ENCODE results near the gene DSCAM. TPM values are rescaled to one million over a fixed set of nuclear protein-coding genes. Genes with fewer than 3 reads are reported as not detected.

The DSCAM gene
- total and polyA plus RNA-seq, 5 donors = under 0.01 TPM; not detected in 4

- Histone ChIP-seq H3K4me3 (ENCODE audit: low read length) (no peak overlapping the region), H3K4me1 (ENCODE audit: control insufficient read depth, insufficient read depth, low read length) (no peaks in the 10 kb centered on the region), H3K27ac (ENCODE audit: low read length) (no peak overlapping the region), H3K9me3 (ENCODE audit: control insufficient read depth, low read length) (no peaks in the 10 kb centered on the region), H3K27me3 (ENCODE audit: control insufficient read depth, insufficient read depth) (no peaks in the 10 kb centered on the region)
- DNase-seq = no peak
- intact Hi-C loops (cut with DNase I) = no loop called here
- WGBS = 91% methylated on average over 4 of the region's 4 CpGs
- no peak for ATAC-seq
Measured at GRCh38 chr21:40613546-40614030, 233.4 kb downstream of the DSCAM start.

GRCh38 chr21:40610345-40610744 is 236.6 kb downstream of the DSCAM start:
- DNase-seq (no peak), ATAC-seq (no peak)
- Histone ChIP-seq H3K4me3 (ENCODE audit: low read length) (no peak overlapping the region), H3K27ac (ENCODE audit: low read length) (no peak overlapping the region), H3K4me1 (ENCODE audit: control insufficient read depth, insufficient read depth, low read length) (no peaks in the 10 kb centered on the region), H3K27me3 (ENCODE audit: control insufficient read depth, insufficient read depth) (no peaks in the 10 kb centered on the region), H3K9me3 (ENCODE audit: control insufficient read depth, low read length) (no peaks in the 10 kb centered on the region)
- whole genome bisulfite sequencing = 70% methylated on average over 6 of the region's 6 CpGs
- intact Hi-C loops (cut with DNase I) = no loop called here

- intact Hi-C loops (cut with DNase I) = no loop called here
- Histone ChIP-seq H3K4me3 (ENCODE audit: low read length) (no peak overlapping the region), H3K9me3 (ENCODE audit: control insufficient read depth, low read length) (no peaks in the 10 kb centered on the region), H3K27ac (ENCODE audit: low read length) (no peak overlapping the region), H3K27me3 (ENCODE audit: control insufficient read depth, insufficient read depth) (no peaks in the 10 kb centered on the region), H3K4me1 (ENCODE audit: control insufficient read depth, insufficient read depth, low read length) (no peaks in the 10 kb centered on the region)
- 69% methylated on average over 2 of the region's 2 CpGs for WGBS
- no peak for DNase-seq
- ATAC-seq = no peak
Measured at GRCh38 chr21:40606341-40606740, 240.6 kb downstream of the DSCAM start.

GRCh38 chr21:40605094-40605493 is 241.9 kb downstream of the DSCAM start:
- intact Hi-C loops (cut with DNase I) = no loop called here
- ATAC-seq = no peak
- Histone ChIP-seq H3K9me3 (ENCODE audit: control insufficient read depth, low read length) (no peaks in the 10 kb centered on the region), H3K4me3 (ENCODE audit: low read length) (no peak overlapping the region), H3K27ac (ENCODE audit: low read length) (no peak overlapping the region), H3K27me3 (ENCODE audit: control insufficient read depth, insufficient read depth) (no peaks in the 10 kb centered on the region), H3K4me1 (ENCODE audit: control insufficient read depth, insufficient read depth, low read length) (no peaks in the 10 kb centered on the region)
- DNase-seq = no peak
- WGBS = 97% methylated on average over 4 of the region's 4 CpGs

- no peaks in the 10 kb centered on the region for H3K9me3 ChIP-seq (ENCODE audit: control insufficient read depth, low read length)
- no peaks in the 10 kb centered on the region for H3K27me3 ChIP-seq (ENCODE audit: control insufficient read depth, insufficient read depth)
- no peaks in the 10 kb centered on the region for H3K4me1 ChIP-seq (ENCODE audit: control insufficient read depth, insufficient read depth, low read length)
- no peak overlapping the region for H3K4me3 ChIP-seq (ENCODE audit: low read length)
- DNase-seq = no peak
- ATAC-seq = no peak
- intact Hi-C loops (cut with DNase I) = no loop called here
- 78% methylated on average over 1 of the region's 1 CpG for WGBS
- no peak overlapping the region for H3K27ac ChIP-seq (ENCODE audit: low read length)
Measured at GRCh38 chr21:40603774-40604173, 243.2 kb downstream of the DSCAM start.

GRCh38 chr21:40602080-40602479 is 244.9 kb downstream of the DSCAM start:
- Histone ChIP-seq H3K9me3 (ENCODE audit: control insufficient read depth, low read length) (no peaks in the 10 kb centered on the region), H3K27ac (ENCODE audit: low read length) (no peak overlapping the region), H3K4me1 (ENCODE audit: control insufficient read depth, insufficient read depth, low read length) (no peaks in the 10 kb centered on the region), H3K27me3 (ENCODE audit: control insufficient read depth, insufficient read depth) (no peaks in the 10 kb centered on the region), H3K4me3 (ENCODE audit: low read length) (no peak overlapping the region)
- DNase-seq = peak in 1 of 3 donors; percentile 19
- ATAC-seq = no peak
- intact Hi-C loops (cut with DNase I) = no loop called here
- WGBS = 71% methylated on average over 4 of the region's 4 CpGs

GRCh38 chr21:40595806-40596205 is 251.2 kb downstream of the DSCAM start:
- Histone ChIP-seq H3K4me3 (ENCODE audit: low read length) (no peak overlapping the region), H3K27me3 (ENCODE audit: control insufficient read depth, insufficient read depth) (no peaks in the 10 kb centered on the region), H3K9me3 (ENCODE audit: control insufficient read depth, low read length) (no peaks in the 10 kb centered on the region), H3K4me1 (ENCODE audit: control insufficient read depth, insufficient read depth, low read length) (no peaks in the 10 kb centered on the region), H3K27ac (ENCODE audit: low read length) (no peak overlapping the region)
- no peak for ATAC-seq
- intact Hi-C loops (cut with DNase I) = no loop called here
- 91% methylated on average over 8 of the region's 8 CpGs for WGBS
- DNase-seq = no peak

- H3K4me3 ChIP-seq (ENCODE audit: low read length) = no peak overlapping the region
- WGBS = 70% methylated on average over 3 of the region's 3 CpGs
- ATAC-seq = no peak
- intact Hi-C loops (cut with DNase I) = no loop called here
- no peaks in the 10 kb centered on the region for H3K4me1 ChIP-seq (ENCODE audit: control insufficient read depth, insufficient read depth, low read length)
- H3K27ac ChIP-seq (ENCODE audit: low read length) = no peak overlapping the region
- H3K9me3 ChIP-seq (ENCODE audit: control insufficient read depth, low read length) = no peaks in the 10 kb centered on the region
- DNase-seq = no peak
- no peaks in the 10 kb centered on the region for H3K27me3 ChIP-seq (ENCODE audit: control insufficient read depth, insufficient read depth)
Measured at GRCh38 chr21:40587736-40588346, 259.1 kb downstream of the DSCAM start.

- intact Hi-C loops (cut with DNase I) = no loop called here
- DNase-seq = no peak
- Histone ChIP-seq H3K4me1 (ENCODE audit: control insufficient read depth, insufficient read depth, low read length) (no peaks in the 10 kb centered on the region), H3K27ac (ENCODE audit: low read length) (no peak overlapping the region), H3K9me3 (ENCODE audit: control insufficient read depth, low read length) (no peaks in the 10 kb centered on the region), H3K4me3 (ENCODE audit: low read length) (no peak overlapping the region), H3K27me3 (ENCODE audit: control insufficient read depth, insufficient read depth) (no peaks in the 10 kb centered on the region)
- 97% methylated on average over 2 of the region's 2 CpGs for WGBS
- ATAC-seq = no peak
Measured at GRCh38 chr21:40586575-40586974, 260.4 kb downstream of the DSCAM start.

- no peak for ATAC-seq
- Histone ChIP-seq H3K9me3 (ENCODE audit: control insufficient read depth, low read length) (no peaks in the 10 kb centered on the region), H3K4me1 (ENCODE audit: control insufficient read depth, insufficient read depth, low read length) (no peaks in the 10 kb centered on the region), H3K27ac (ENCODE audit: low read length) (no peak overlapping the region), H3K4me3 (ENCODE audit: low read length) (no peak overlapping the region), H3K27me3 (ENCODE audit: control insufficient read depth, insufficient read depth) (no peaks in the 10 kb centered on the region)
- intact Hi-C loops (cut with DNase I) = no loop called here
- DNase-seq = no peak
- 65% methylated on average over 27 of the region's 27 CpGs for WGBS
Measured at GRCh38 chr21:40577285-40578043, 269.5 kb downstream of the DSCAM start.

- ATAC-seq = no peak
- no peak overlapping the region for H3K4me3 ChIP-seq (ENCODE audit: low read length)
Measured at GRCh38 chr21:40575976-40576375, 271.0 kb downstream of the DSCAM start.

More at GRCh38 chr21:40575976-40576375, 271.0 kb downstream of the DSCAM start:
- Histone ChIP-seq H3K9me3 (ENCODE audit: control insufficient read depth, low read length) (no peaks in the 10 kb centered on the region), H3K27ac (ENCODE audit: low read length) (no peak overlapping the region), H3K27me3 (ENCODE audit: control insufficient read depth, insufficient read depth) (no peaks in the 10 kb centered on the region), H3K4me1 (ENCODE audit: control insufficient read depth, insufficient read depth, low read length) (no peaks in the 10 kb centered on the region)
- DNase-seq = no peak
- intact Hi-C loops (cut with DNase I) = no loop called here

Measured in right cardiac atrium (tissue), 5 donors.